GM12878 (cell line): ENCODE data around the gene SH3BP5. TPM values are rescaled to one million over a fixed set of nuclear protein-coding genes. Genes with fewer than 3 reads are reported as not detected.
A peak's percentile ranks its signal among the peaks of the same experiment; 100 is the strongest.
"Not testable (repeated sequence)": the region's sequence is repeated elsewhere in the genome, so short reads cannot be mapped to it uniquely, and the experiment has no call there.

ENCODE experiments used
- ATAC-seq: fragments of 200-7000 bp; cut with Tn5 transposase; 3 replicates; pipeline ENCODE4 v1.9.1; 2020; ENCODE audit warnings: mild to moderate bottlenecking, moderate library complexity
- BruUV-seq: library from RNA; stranded (reverse); fragments of 400-500 nt; replicated peaks from 2 replicates; lab custom pipeline; 2021; lab: Mats Ljungman, UMichigan
- CTCF ChIA-PET: fragments of 300-600 bp; sonication (Branson Sonifier 250); formaldehyde crosslinking; extraction: SDS; loops from one replicate; lab custom pipeline; 2021; ENCODE audit warnings: inconsistent platforms; lab: Yijun Ruan, JAX
- POLR2A ChIA-PET: fragments of 350-600 bp; formaldehyde crosslinking; extraction: SDS; loops from one replicate; lab custom pipeline; 2021; ENCODE audit warnings: inconsistent platforms; lab: Charles Lee
- RAD21 ChIA-PET: fragments of 300-600 bp; sonication (Branson Sonifier 250); formaldehyde crosslinking; loops from one replicate; lab custom pipeline; 2023; ENCODE audit warnings: antibody characterized with exemption; ENCODE audit not compliant: unreplicated experiment; lab: Charles Lee
- SMC1A ChIA-PET: fragments of 300-600 bp; sonication (Branson Sonifier 250); formaldehyde crosslinking; loops from one replicate; lab custom pipeline; 2023; ENCODE audit not compliant: unreplicated experiment, uncharacterized antibody; lab: Charles Lee
- DNase-seq: peaks from one replicate; pipeline ENCODE4 v3.0.0-alpha.2; 2011; ENCODE audit warnings: low read depth, low spot score
- FAIRE-seq: peaks from 3 replicates; lab custom pipeline; 2011; peaks lifted over from hg19 to GRCh38; lab: Jason Lieb, UNC
- H2AFZ ChIP-seq: 2 replicates; pipeline ENCODE4 v1.6.0; 2011; ENCODE audit warnings: low read depth, low read length, control low read depth; ENCODE audit not compliant: control insufficient read depth
- H3K27ac ChIP-seq: 2 replicates; pipeline ENCODE4 v1.5.1; 2011; ENCODE audit warnings: control low read depth; ENCODE audit not compliant: control insufficient read depth, insufficient read depth
- H3K27me3 ChIP-seq, 2 experiments: replicated peaks in 1 of 2; 2 replicates each; pipeline versions ENCODE4 v1.6.0 to v1.6.1; 2011; ENCODE audit warnings: low read length in 1 of 2; ENCODE audit not compliant: control insufficient read depth in 2 of 2, insufficient read depth in 2 of 2
- H3K36me3 ChIP-seq, 2 experiments: 2 replicates each; pipeline ENCODE4 v1.5.1; 2011; ENCODE audit warnings: low read length in 1 of 2; ENCODE audit not compliant: control insufficient read depth in 2 of 2, insufficient read depth in 2 of 2
- H3K4me1 ChIP-seq: 2 replicates; pipeline ENCODE4 v1.6.1; 2011; ENCODE audit warnings: mild to moderate bottlenecking, low read length, moderate library complexity, mixed read lengths; ENCODE audit not compliant: control insufficient read depth, insufficient read depth
- H3K4me2 ChIP-seq: 2 replicates; pipeline ENCODE4 v1.6.0; 2011; ENCODE audit warnings: control low read depth; ENCODE audit not compliant: control insufficient read depth, insufficient read depth
- H3K4me3 ChIP-seq: fragments of 200-600 bp; sonication (generic); 2 replicates; pipeline ENCODE4 v1.5.1; 2016
- H3K79me2 ChIP-seq: 2 replicates; pipeline ENCODE4 v1.6.0; 2011; ENCODE audit warnings: low read length; ENCODE audit not compliant: control insufficient read depth, insufficient read depth
- H3K9ac ChIP-seq: 2 replicates; pipeline ENCODE4 v1.8.0; 2011; ENCODE audit warnings: low read length, control low read depth, mixed read lengths; ENCODE audit not compliant: control insufficient read depth, insufficient read depth
- H3K9me3 ChIP-seq: replicated peaks from 3 replicates; pipeline ENCODE4 v1.5.1; 2011; ENCODE audit warnings: mild to moderate bottlenecking, low read length; ENCODE audit not compliant: control insufficient read depth, insufficient read depth
- H4K20me1 ChIP-seq: 2 replicates; pipeline ENCODE4 v1.6.0; 2011; ENCODE audit not compliant: control insufficient read depth, insufficient read depth
- ATF7 ChIP-seq: fragments of 450-650 bp; IDR thresholded peaks from 2 replicates; pipeline ENCODE4 v1.6.1; 2016; ENCODE audit warnings: low read depth, mild to moderate bottlenecking
- DPF2 ChIP-seq: fragments of 450-650 bp; IDR thresholded peaks from 2 replicates; pipeline ENCODE4 v1.6.1; 2017; ENCODE audit warnings: mild to moderate bottlenecking
- EED ChIP-seq: sonication (generic); IDR thresholded peaks from 2 replicates; pipeline ENCODE4 v1.6.1; 2016; ENCODE audit warnings: antibody characterized with exemption, low read depth
- EP300 ChIP-seq, 2 experiments: fragments of 150-350 bp in 1 of 2; IDR thresholded peaks; 2 replicates each; pipeline ENCODE4 v1.6.1; 2011 to 2012; ENCODE audit warnings: low read depth in 2 of 2, low read length in 2 of 2, borderline replicate concordance in 1 of 2, improper control_type of control experiment in 1 of 2, inconsistent platforms in 1 of 2; ENCODE audit not compliant: control insufficient read depth in 1 of 2
- FOXM1 ChIP-seq: IDR thresholded peaks from 2 replicates; pipeline ENCODE4 v1.6.1; 2012; ENCODE audit warnings: low read depth, mild to moderate bottlenecking, inconsistent platforms, low read length, moderate library complexity
- GATAD2B ChIP-seq: fragments of 450-650 bp; conservative IDR thresholded peaks from 2 replicates; pipeline ENCODE4 v1.6.1; 2017; ENCODE audit warnings: low read depth, mild to moderate bottlenecking, moderate library complexity
- HDGF ChIP-seq: fragments of 450-650 bp; IDR thresholded peaks from 2 replicates; pipeline ENCODE4 v1.6.1; 2016; ENCODE audit warnings: antibody characterized with exemption
- IKZF1 ChIP-seq: fragments of 450-650 bp; conservative IDR thresholded peaks from 2 replicates; pipeline ENCODE4 v1.6.1; 2017; ENCODE audit warnings: antibody characterized with exemption, mild to moderate bottlenecking
- IKZF2 ChIP-seq, 2 experiments: fragments of 450-650 bp; IDR thresholded peaks; 2 replicates each; pipeline ENCODE4 v1.6.1; 2017; ENCODE audit warnings: mild to moderate bottlenecking in 2 of 2, moderate library complexity in 2 of 2
- YY1 ChIP-seq: IDR thresholded peaks from 2 replicates; pipeline ENCODE4 v1.6.1; 2011; ENCODE audit warnings: low read depth, mild to moderate bottlenecking, low read length
- ZNF384 ChIP-seq: IDR thresholded peaks from 2 replicates; pipeline ENCODE4 v1.6.1; 2012; ENCODE audit warnings: low read depth, mild to moderate bottlenecking, low read length, improper control_type of control experiment, borderline replicate concordance
- WGBS: methylation state at CpG from one replicate; pipeline ENCODE4 v1.1.6; 2016; ENCODE audit warnings: low lambda C conversion rate; ENCODE audit not compliant: insufficient replicate concordance, insufficient coverage; ENCODE audit errors: missing lambda C conversion rate; 5-methylcytosine and 5-hydroxymethylcytosine counted together
- in situ Hi-C: fragments of 300-500 bp; cut with MboI; formaldehyde crosslinking; loops from 9 replicates; pipeline ENCODE4 v1.14.3; 2018; ENCODE audit warnings: mixed read lengths
- intact Hi-C: fragments of 100-400 bp; cut with micrococcal nuclease; formaldehyde crosslinking; loops from one replicate; pipeline ENCODE4 v1.14.2; 2022; ENCODE audit not compliant: unreplicated experiment
- polyA plus RNA-seq, 11 experiments: library from polyadenylated mRNA; depleted of rRNA in 4 of 11; unstranded in 6 of 11; stranded (reverse) in 5 of 11; fragments of >200 nt; fragmentation: Nextera tagmentation in 4 of 11; fragmentation: Illumina TruSeq in 1 of 11; extraction: Ambion mirVana in 4 of 11; extraction: Trizol in 1 of 11; gene quantifications; 1 replicate in 1 of 11; 2 replicates in 10 of 11; pipeline versions ENCODE4 v1.2.1 to v1.2.3, GENCODE V29; 2011 to 2016; ENCODE audit warnings: inconsistent platforms in 2 of 11, missing spikeins in 2 of 11, low read depth in 1 of 11
- total RNA-seq, 4 experiments: library from RNA; depleted of rRNA in 3 of 4; stranded (reverse); fragments of >200 nt in 3 of 4; fragmentation: Illumina TruSeq in 1 of 4; extraction: Trizol in 1 of 4; gene quantifications; 2 replicates each; pipeline versions ENCODE4 v1.2.1 to v1.2.3, GENCODE V29; 2013 to 2021
- TF ChIP-seq, protein P1 (sequence below): fragments of 450-650 bp; IDR thresholded peaks from 2 replicates; pipeline ENCODE4 v1.6.1; 2017; ENCODE audit warnings: mild to moderate bottlenecking, moderate library complexity
- TF ChIP-seq, protein P2 (sequence below): fragments of 450-650 bp; IDR thresholded peaks from 2 replicates; pipeline ENCODE4 v1.6.1; 2017; ENCODE audit warnings: mild to moderate bottlenecking
- TF ChIP-seq, protein P3 (sequence below): fragments of 450-650 bp; IDR thresholded peaks from 2 replicates; pipeline ENCODE4 v1.6.1; 2016; ENCODE audit warnings: mild to moderate bottlenecking

The SH3BP5 gene
- total and polyA plus RNA-seq, 10 of the 15 experiments (the other 5 are each of a cell fraction or from before 2014, with no cell fraction given): 14.9 to 87.5 (median 43.7) TPM

DNA sequence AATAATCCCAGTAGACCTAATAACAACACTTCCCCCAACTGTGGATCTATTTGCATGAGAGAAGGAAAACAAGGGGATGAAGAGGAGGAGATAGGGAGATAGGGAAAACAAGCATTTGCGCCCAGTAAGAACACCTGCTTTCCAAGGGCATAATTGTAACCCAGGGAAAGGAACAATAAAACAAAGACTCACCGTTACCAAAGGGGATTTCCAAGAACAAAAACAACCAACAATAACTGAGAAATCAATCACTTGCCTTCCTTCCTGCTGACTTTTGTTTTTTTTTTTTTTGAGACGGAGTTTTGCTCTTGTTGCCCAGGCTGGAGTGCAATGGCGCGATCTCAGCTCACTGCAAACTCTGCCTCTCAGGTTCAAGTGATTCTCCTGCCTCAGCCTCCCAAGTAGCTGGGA lies 24.3 kb upstream of the SH3BP5 start:
- H3K4me1 ChIP-seq: peaks cover 37% of the 10 kb centered on the region
- H3K79me2 ChIP-seq, BruUV-seq, H3K9ac ChIP-seq, H3K4me3 ChIP-seq, H3K27me3 ChIP-seq, H3K9me3 ChIP-seq, H3K36me3 ChIP-seq, H4K20me1 ChIP-seq: not testable (repeated sequence)
- DNase-seq (peak; percentile 44), FAIRE-seq (peak; percentile 41), ATAC-seq (peak; percentile 10)
- peak overlapping the region; percentile 67 for H3K27ac ChIP-seq
- peak overlapping the region; percentile 64 for H2AFZ ChIP-seq
- ChIA-PET CTCF (interaction anchor here (0.8 to 4.0 kb wide), 2 partner anchors 9 to 89 kb away, joined by 3 to 13 read pairs; no protein-coding TSS in a partner anchor), SMC1A (interaction anchor here (2.4 to 2.6 kb wide), 2 partner anchors 9 to 26 kb away, joined by 7 to 14 read pairs; no protein-coding TSS in a partner anchor), RAD21 (interaction anchor here (1.0 kb wide), 1 partner anchor 149 kb away, joined by 3 read pairs; no protein-coding TSS in a partner anchor), POLR2A (interaction anchor here (0.7 to 3.0 kb wide), 4 partner anchors 9 to 210 kb away, joined by 3 to 16 read pairs (median 4); no protein-coding TSS in a partner anchor)
- in situ Hi-C loops: loop anchor here (25.0 kb wide), 2 partner anchors 1156 to 1556 kb away; partner anchors contain the start of gene RFTN1
- 39% methylated on average over 2 of the region's 5 CpGs for WGBS
- peak overlapping the region; percentile 51 for H3K4me2 ChIP-seq
- intact Hi-C loops: loop anchor here (1.0 kb wide), 1 partner anchor 64 kb away; no protein-coding TSS in a partner anchor
- TF ChIP-seq EP300 (IDR thresholded peaks at IDR 0.05; ENCODE audit: borderline replicate concordance in 1 of 2, control insufficient read depth in 1 of 2, low read depth in 2 of 2, low read length in 2 of 2): peak in 1 of 2 experiments; percentile 66; a peak in 1 of 4 replicates
- TF ChIP-seq, protein P1, sequence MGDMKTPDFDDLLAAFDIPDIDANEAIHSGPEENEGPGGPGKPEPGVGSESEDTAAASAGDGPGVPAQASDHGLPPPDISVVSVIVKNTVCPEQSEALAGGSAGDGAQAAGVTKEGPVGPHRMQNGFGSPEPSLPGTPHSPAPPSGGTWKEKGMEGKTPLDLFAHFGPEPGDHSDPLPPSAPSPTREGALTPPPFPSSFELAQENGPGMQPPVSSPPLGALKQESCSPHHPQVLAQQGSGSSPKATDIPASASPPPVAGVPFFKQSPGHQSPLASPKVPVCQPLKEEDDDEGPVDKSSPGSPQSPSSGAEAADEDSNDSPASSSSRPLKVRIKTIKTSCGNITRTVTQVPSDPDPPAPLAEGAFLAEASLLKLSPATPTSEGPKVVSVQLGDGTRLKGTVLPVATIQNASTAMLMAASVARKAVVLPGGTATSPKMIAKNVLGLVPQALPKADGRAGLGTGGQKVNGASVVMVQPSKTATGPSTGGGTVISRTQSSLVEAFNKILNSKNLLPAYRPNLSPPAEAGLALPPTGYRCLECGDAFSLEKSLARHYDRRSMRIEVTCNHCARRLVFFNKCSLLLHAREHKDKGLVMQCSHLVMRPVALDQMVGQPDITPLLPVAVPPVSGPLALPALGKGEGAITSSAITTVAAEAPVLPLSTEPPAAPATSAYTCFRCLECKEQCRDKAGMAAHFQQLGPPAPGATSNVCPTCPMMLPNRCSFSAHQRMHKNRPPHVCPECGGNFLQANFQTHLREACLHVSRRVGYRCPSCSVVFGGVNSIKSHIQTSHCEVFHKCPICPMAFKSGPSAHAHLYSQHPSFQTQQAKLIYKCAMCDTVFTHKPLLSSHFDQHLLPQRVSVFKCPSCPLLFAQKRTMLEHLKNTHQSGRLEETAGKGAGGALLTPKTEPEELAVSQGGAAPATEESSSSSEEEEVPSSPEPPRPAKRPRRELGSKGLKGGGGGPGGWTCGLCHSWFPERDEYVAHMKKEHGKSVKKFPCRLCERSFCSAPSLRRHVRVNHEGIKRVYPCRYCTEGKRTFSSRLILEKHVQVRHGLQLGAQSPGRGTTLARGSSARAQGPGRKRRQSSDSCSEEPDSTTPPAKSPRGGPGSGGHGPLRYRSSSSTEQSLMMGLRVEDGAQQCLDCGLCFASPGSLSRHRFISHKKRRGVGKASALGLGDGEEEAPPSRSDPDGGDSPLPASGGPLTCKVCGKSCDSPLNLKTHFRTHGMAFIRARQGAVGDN: 0 out of 2 replicates have a peak, but pooled peaks have one; percentile 26
- peak; percentile 67; the same call in 1 of the 2 replicates for TF ChIP-seq HDGF
- TF ChIP-seq GATAD2B: 0 out of 2 replicates have a peak, but pooled peaks have one; percentile 33
- 0 out of 2 replicates have a peak, but pooled peaks have one; percentile 18 for TF ChIP-seq FOXM1
- peak; percentile 74 for TF ChIP-seq ZNF384
- peak; percentile 81 to 87 for TF ChIP-seq IKZF2 (IDR thresholded peaks at IDR 0.05)
- TF ChIP-seq, protein P2, sequence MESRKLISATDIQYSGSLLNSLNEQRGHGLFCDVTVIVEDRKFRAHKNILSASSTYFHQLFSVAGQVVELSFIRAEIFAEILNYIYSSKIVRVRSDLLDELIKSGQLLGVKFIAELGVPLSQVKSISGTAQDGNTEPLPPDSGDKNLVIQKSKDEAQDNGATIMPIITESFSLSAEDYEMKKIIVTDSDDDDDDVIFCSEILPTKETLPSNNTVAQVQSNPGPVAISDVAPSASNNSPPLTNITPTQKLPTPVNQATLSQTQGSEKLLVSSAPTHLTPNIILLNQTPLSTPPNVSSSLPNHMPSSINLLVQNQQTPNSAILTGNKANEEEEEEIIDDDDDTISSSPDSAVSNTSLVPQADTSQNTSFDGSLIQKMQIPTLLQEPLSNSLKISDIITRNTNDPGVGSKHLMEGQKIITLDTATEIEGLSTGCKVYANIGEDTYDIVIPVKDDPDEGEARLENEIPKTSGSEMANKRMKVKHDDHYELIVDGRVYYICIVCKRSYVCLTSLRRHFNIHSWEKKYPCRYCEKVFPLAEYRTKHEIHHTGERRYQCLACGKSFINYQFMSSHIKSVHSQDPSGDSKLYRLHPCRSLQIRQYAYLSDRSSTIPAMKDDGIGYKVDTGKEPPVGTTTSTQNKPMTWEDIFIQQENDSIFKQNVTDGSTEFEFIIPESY: 0 out of 2 replicates have a peak, but pooled peaks have one; percentile 47
- TF ChIP-seq YY1: 0 out of 2 replicates have a peak, but pooled peaks have one; percentile 25
- peak; percentile 64 for TF ChIP-seq EED
- TF ChIP-seq DPF2: 0 out of 2 replicates have a peak, but pooled peaks have one; percentile 35
- TF ChIP-seq ATF7: 0 out of 2 replicates have a peak, but pooled peaks have one; percentile 28
- TF ChIP-seq, protein P3, sequence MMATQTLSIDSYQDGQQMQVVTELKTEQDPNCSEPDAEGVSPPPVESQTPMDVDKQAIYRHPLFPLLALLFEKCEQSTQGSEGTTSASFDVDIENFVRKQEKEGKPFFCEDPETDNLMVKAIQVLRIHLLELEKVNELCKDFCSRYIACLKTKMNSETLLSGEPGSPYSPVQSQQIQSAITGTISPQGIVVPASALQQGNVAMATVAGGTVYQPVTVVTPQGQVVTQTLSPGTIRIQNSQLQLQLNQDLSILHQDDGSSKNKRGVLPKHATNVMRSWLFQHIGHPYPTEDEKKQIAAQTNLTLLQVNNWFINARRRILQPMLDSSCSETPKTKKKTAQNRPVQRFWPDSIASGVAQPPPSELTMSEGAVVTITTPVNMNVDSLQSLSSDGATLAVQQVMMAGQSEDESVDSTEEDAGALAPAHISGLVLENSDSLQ: peak; percentile 83
- TF ChIP-seq IKZF1: peak; percentile 77
